Thymus (tissue), 11 donors: ENCODE results near the gene REM2. TPM values are rescaled to one million over a fixed set of nuclear protein-coding genes. Genes with fewer than 3 reads are reported as not detected.
A peak's percentile ranks its signal among the peaks of the same experiment; 100 is the strongest.
"Not testable (repeated sequence)": the region's sequence is repeated elsewhere in the genome, so short reads cannot be mapped to it uniquely, and the experiment has no call there.

Experiments
- DNase-seq, 9 donors: peaks; one replicate each; pipeline ENCODE4 v3.0.0-alpha.2; 2013; ENCODE audit warnings: low spot score in 9 of 9, low read depth in 6 of 9, missing footprints in 1 of 9
- H3K27ac ChIP-seq, 2 donors: one replicate each; pipeline ENCODE4 v1.5.1; 2013; ENCODE audit warnings: control low read depth in 1 of 2, low read depth in 1 of 2, low read length in 1 of 2, mild to moderate bottlenecking in 1 of 2, moderate library complexity in 1 of 2
- H3K27me3 ChIP-seq, 2 donors: one replicate each; pipeline ENCODE4 v1.5.1; 2013; ENCODE audit warnings: low read length in 1 of 2; ENCODE audit not compliant: control insufficient read depth in 2 of 2, insufficient read depth in 1 of 2
- H3K36me3 ChIP-seq, 2 donors: one replicate each; pipeline ENCODE4 v1.5.1; 2013; ENCODE audit warnings: low read length in 1 of 2, mild to moderate bottlenecking in 1 of 2, moderate library complexity in 1 of 2; ENCODE audit not compliant: control insufficient read depth in 2 of 2, insufficient read depth in 2 of 2
- H3K4me1 ChIP-seq, 2 donors: one replicate each; pipeline ENCODE4 v1.5.1; 2013; ENCODE audit warnings: low read length in 2 of 2; ENCODE audit not compliant: control insufficient read depth in 2 of 2, insufficient read depth in 2 of 2
- H3K4me3 ChIP-seq, 2 donors: one replicate each; pipeline ENCODE4 v1.5.1; 2013; ENCODE audit warnings: low read length in 2 of 2, control low read depth in 1 of 2, mild to moderate bottlenecking in 1 of 2
- H3K9me3 ChIP-seq, 2 donors: one replicate each; pipeline ENCODE4 v1.5.1; 2013; ENCODE audit warnings: low read length in 1 of 2, mild to moderate bottlenecking in 1 of 2; ENCODE audit not compliant: control insufficient read depth in 2 of 2, insufficient read depth in 1 of 2
- WGBS: extraction: QIAGEN DNeasy Blood & Tissue Kit; methylation state at CpG from one replicate; pipeline ENCODE4 v1.1.7; 2013; 5-methylcytosine and 5-hydroxymethylcytosine counted together
- polyA plus RNA-seq: library from polyadenylated mRNA; stranded (reverse); fragments of 200-250 nt; gene quantifications from one replicate; pipeline ENCODE4 v1.2.3, GENCODE V29; 2013
- total RNA-seq: library from RNA; stranded (reverse); fragments of 120-200 nt; gene quantifications from one replicate; pipeline ENCODE4 v1.2.4, GENCODE V29; 2013
- donor health status: healthy.

Gene REM2
- total and polyA plus RNA-seq, 2 donors, result 0.47 to 3.2 TPM

- no peak for DNase-seq
- Histone ChIP-seq H3K9me3 (peaks cover 1 to 4% of the 10 kb centered on the region in 2 donors), H3K36me3 (no peaks in the 10 kb centered on the region), H3K4me3 (no peak overlapping the region), H3K27me3 (peaks cover 2 to 40% of the 10 kb centered on the region in 2 donors), H3K27ac (peak overlapping the region in 1 of 2 donors; percentile 1), H3K4me1 (peaks cover 4 to 29% of the 10 kb centered on the region in 2 donors)
- WGBS, result 75% methylated on average over 14 of the region's 14 CpGs
These were observed 35.2 kb upstream of the REM2 start for GRCh38 chr14:22847661-22848341.

DNA sequence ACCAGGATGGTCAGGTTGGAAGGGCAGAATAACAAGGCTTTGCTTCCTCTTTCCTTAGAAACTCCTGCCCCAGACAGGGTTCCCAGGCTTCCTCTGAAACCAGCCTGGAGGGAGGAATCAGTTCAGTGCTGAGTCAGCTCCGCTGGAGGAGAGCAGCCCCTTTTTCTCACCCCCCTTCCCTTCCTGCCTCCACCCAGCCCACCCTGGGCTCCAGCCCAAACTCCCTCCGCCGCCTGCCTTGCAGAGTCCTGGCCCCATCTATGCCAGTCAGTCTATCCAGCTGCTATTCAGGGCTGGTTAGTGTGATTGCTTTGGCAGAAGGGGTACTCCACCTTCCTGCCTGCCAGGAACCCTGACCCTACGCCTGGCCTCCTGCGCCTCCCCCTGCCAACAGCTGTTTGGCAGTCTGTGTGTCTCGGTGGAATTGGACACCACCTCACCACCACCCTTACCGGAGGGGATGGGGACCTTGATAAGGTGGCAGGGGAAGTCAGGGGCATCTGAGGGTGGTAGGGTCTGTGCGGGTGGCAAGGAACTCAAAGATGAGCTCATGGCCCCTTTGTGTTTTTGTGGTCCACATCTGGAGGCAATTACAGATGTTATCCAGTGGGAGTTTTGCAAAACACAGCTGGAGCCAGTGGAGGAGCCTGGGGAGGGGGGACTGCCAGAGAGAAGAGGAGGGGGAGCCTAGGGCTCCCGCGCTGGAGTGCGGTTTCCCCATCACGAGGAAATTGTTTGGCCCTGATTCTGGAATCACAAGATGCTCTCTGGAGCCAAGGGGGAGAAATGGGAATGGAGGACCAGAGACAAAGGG lies 34.5 kb upstream of the REM2 start:
- H3K27ac ChIP-seq, result peak overlapping the region in 1 of 2 donors; percentile 64
- 30% methylated on average over 12 of the region's 12 CpGs for WGBS
- peaks cover 4 to 36% of the 10 kb centered on the region in 2 donors for H3K4me1 ChIP-seq
- peaks cover 0 to 36% of the 10 kb centered on the region in 2 donors for H3K27me3 ChIP-seq
- H3K9me3 ChIP-seq, result peaks cover under 1 to 4% of the 10 kb centered on the region in 2 donors
- peak in 1 of 9 donors; percentile 32 for DNase-seq
- no peaks in the 10 kb centered on the region for H3K36me3 ChIP-seq
- no peak overlapping the region for H3K4me3 ChIP-seq

- peaks cover 4 to 38% of the 10 kb centered on the region in 2 donors for H3K4me1 ChIP-seq
- peaks cover 0 to 36% of the 10 kb centered on the region in 2 donors for H3K27me3 ChIP-seq
- DNase-seq, result no peak
- 93% methylated on average over 19 of the region's 19 CpGs for WGBS
- H3K36me3 ChIP-seq, result no peaks in the 10 kb centered on the region
- peak overlapping the region; percentile 58 to 64 for H3K27ac ChIP-seq
- peaks cover 0 to 4% of the 10 kb centered on the region in 2 donors for H3K9me3 ChIP-seq
- H3K4me3 ChIP-seq, result no peak overlapping the region
These were observed 33.7 kb upstream of the REM2 start for GRCh38 chr14:22849212-22849819.

DNA sequence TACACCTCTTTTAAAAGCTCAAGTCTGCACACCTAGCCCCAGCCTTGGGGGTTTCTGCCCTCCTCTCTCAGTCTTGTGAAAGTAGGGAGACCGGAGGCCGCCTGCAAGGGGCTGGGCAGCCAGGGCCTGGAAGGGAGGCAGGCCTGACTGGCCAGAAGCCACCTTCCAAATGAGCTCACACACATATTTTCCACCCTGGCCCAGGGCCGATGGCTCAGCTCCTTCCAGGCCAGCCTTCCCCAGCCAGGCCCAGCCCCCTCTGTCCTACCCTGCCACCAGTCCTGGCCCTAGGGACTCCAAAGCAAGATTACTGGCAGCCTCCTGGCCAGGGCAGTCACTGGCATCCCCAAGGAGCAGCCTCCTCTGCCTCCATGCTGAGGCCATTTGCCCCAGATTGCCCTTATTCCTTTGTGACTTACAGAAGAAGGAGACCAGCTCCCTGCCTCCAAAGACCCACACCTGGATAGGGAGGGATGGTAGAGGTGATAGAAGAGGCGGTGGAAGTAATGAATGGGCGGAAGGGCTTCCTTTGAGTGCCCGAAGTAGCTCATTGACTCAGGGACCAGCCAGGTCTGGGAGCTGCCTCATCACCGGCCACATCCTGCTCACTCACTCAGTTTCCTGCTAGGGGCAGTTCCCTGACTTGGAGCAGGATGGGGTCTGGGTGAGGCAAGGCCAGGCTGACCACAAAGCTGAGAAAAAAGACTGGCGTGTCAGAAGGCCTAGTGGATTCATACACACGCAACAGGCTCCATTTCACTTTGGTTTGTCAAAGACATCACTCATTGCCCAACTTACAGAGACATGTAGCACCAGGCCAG lies 31.9 kb upstream of the REM2 start:
- Histone ChIP-seq H3K4me3 (no peak overlapping the region), H3K36me3 (no peaks in the 10 kb centered on the region), H3K27me3 (peaks cover 3 to 31% of the 10 kb centered on the region in 2 donors), H3K4me1 (peaks cover 4 to 38% of the 10 kb centered on the region in 2 donors), H3K9me3 (peaks cover 0 to 4% of the 10 kb centered on the region in 2 donors), H3K27ac (peak overlapping the region; percentile 47 to 49)
- 83% methylated on average over 9 of the region's 9 CpGs for WGBS
- DNase-seq, result no peak

GRCh38 chr14:22852178-22852577 lies 30.8 kb upstream of the REM2 start:
- not testable (repeated sequence) for H3K27ac ChIP-seq

DNA sequence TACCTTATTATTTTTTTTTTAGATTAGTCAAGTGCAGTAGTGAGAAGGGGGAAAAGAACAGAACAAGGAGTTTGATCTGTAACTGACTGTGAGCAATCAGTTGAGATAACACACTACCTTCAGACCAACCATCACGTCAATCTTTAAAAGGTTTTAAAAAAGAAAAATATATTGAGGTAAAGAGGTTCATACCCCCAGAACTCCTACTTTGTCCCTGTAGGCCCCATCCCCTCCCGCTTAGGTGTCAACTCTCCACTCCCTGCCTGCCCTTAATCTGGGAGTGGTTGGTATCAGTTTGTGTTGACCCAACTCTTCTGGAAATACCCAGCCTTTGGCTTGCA lies 30.5 kb upstream of the REM2 start:
- H3K9me3 ChIP-seq, result peaks cover 0 to 6% of the 10 kb centered on the region in 2 donors
- DNase-seq, result no peak
- H3K4me3 ChIP-seq, result no peak overlapping the region
- H3K27ac ChIP-seq, result no peak overlapping the region
- H3K4me1 ChIP-seq, result peaks cover 4 to 37% of the 10 kb centered on the region in 2 donors
- H3K27me3 ChIP-seq, result peaks cover 6 to 26% of the 10 kb centered on the region in 2 donors
- WGBS, result 94% methylated on average over 2 of the region's 2 CpGs
- H3K36me3 ChIP-seq, result no peaks in the 10 kb centered on the region

More at GRCh38 chr14:22852178-22852577, 30.8 kb upstream of the REM2 start:
- H3K4me1 ChIP-seq, result peaks cover 4 to 38% of the 10 kb centered on the region in 2 donors
- DNase-seq, H3K4me3 ChIP-seq, H3K36me3 ChIP-seq, H3K9me3 ChIP-seq: not testable (repeated sequence)
- H3K27me3 ChIP-seq, result peaks cover 3 to 26% of the 10 kb centered on the region in 2 donors
- 89% methylated on average over 12 of the region's 12 CpGs for WGBS

- peaks cover under 1 to 31% of the 10 kb centered on the region in 2 donors for H3K4me1 ChIP-seq
- 3% methylated on average over 20 of the region's 20 CpGs for WGBS
These were observed 29.9 kb upstream of the REM2 start for GRCh38 chr14:22852940-22853767.

DNA sequence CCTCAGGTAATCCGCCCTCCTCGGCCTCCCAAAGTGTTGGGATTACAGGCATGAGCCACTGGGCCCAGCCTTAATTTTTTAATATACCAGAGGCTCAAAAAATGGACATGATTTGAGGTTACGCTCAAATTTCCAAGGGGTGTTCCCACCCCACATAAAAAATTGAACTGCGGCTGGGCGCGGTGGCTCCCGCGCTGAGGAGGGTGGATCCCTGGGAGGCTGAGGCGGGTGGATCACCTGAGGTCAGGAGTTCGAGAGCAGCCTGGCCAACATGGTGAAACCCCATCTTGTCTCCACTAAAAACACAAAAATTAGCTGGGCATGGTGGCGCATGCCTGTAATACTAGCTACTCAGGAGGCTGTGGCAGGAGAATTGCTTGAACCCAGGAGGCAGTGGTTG lies 28.7 kb upstream of the REM2 start:
- Histone ChIP-seq H3K4me1 (peaks cover 0 to 23% of the 10 kb centered on the region in 2 donors), H3K27me3 (peaks cover 6 to 12% of the 10 kb centered on the region in 2 donors)
- 98% methylated on average over 11 of the region's 11 CpGs for WGBS
- not testable (repeated sequence) for H3K36me3 ChIP-seq, H3K27ac ChIP-seq, DNase-seq, H3K9me3 ChIP-seq, H3K4me3 ChIP-seq

More at GRCh38 chr14:22852940-22853767, 29.9 kb upstream of the REM2 start:
- Histone ChIP-seq H3K4me3 (peak overlapping the region; percentile 50 to 58), H3K27ac (peak overlapping the region in 1 of 2 donors; percentile 45), H3K9me3 (peaks cover 0 to 3% of the 10 kb centered on the region in 2 donors), H3K36me3 (no peaks in the 10 kb centered on the region), H3K27me3 (peaks cover 6 to 22% of the 10 kb centered on the region in 2 donors)
- peak; percentile 64 to 92 (median 83) for DNase-seq
